HG03064 (cell line): ENCODE measurements around the gene PIWIL4.
"Not testable (repeated sequence)": the region's sequence is repeated elsewhere in the genome, so short reads cannot be mapped to it uniquely, and the experiment has no call there.

Experiments
- ATAC-seq: cut with Tn5 transposase; IDR thresholded peaks from one replicate; pipeline ENCODE4 v1.9.1; 2021; ENCODE audit warnings: low read depth; ENCODE audit not compliant: unreplicated experiment

PIWIL4 gene

DNA sequence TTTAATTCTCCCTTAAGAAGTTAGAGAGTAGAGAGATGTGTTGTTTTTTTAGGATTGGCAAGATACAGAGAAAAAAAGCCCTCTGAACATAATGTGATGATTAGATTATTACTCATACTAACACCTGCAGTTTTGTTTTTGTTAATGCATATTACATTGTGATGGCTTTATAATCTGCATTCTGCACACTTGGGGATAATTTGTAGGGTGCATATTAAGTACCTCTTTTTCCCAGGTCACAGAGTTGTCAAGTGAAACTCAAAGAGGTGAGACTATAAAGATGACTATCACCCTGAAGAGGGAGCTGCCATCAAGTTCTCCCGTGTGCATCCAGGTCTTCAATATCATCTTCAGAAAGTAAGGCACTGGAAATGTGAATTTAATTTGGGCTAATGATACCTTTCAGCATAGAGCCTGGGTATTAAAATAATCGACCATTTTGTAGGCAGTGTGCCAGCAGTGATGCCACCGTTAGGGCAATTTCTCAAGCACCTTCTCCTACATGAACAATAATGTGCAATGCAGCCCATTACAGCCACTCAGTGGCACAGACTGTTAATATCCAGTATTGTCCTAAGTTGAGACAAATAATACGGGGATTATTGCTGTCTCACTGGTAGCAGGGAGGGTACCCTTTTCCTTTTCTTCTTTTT is 16.2 kb downstream of the PIWIL4 start:
- ATAC-seq, result no peak

DNA sequence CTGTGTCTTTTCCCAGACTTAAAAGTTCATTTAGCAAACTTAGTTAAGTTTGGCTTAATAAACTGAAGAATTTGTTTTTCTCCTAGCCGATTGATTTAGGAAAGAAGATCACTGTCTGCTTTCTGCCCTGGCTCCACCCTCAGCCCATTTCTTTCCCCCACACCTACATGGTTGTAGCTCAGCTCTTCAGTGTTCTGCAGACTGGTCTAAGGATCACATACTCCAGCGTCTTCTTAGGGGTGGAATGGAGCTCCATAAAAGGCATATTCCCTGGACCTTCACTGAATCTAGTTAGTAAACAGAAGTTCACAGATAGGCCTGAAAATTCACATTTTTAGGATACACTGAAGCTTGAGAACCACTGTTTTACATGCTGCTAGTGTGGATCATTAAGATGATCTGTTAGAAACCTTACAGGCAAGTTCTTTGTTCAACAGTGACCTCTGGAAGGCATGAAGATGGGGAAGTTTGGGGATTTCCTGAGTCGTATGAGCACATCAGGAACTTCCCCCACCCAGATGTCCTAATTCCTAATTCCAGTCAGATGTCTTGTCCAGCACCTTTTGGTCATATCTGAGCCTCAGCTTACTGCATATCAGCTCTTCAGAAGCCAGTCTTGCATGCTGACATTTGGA is 16.8 kb downstream of the PIWIL4 start:
- peak; percentile 42 for ATAC-seq

DNA sequence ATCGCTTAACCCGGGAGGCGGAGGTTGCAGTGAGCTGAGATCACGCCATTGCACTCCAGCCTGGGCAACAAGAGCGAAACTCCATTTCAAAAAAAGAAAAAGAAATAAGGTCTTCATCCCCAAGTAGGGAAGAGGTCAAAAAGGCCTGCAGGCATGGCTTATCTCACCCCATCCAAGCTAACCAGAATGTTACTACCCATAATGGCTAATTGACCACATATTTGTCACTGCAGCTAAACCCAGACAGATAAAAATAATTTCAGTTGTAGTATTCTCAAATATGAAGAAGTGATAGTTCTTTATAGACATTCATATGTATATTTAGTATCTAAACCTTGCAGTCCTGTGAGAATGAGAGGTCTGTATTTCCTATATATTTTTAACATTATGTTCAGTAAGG is 17.8 kb downstream of the PIWIL4 start:
- ATAC-seq, result no peak

DNA sequence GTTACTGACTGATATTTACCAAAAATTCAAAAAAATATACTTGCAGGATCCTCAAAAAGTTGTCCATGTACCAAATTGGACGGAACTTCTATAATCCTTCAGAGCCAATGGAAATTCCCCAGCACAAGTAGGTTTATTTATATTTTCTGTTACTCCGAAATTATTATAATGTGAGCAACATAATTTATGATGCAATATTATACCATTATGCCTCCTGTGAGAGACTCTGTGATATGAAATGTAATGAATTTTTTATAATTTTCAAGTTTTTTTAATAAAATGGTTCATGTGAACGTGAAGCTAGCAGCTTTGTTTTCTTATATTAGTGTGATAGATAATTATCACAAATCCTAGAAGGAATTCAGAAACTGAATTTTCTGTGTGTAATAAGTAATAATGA is 18.2 kb downstream of the PIWIL4 start:
- no peak for ATAC-seq

DNA sequence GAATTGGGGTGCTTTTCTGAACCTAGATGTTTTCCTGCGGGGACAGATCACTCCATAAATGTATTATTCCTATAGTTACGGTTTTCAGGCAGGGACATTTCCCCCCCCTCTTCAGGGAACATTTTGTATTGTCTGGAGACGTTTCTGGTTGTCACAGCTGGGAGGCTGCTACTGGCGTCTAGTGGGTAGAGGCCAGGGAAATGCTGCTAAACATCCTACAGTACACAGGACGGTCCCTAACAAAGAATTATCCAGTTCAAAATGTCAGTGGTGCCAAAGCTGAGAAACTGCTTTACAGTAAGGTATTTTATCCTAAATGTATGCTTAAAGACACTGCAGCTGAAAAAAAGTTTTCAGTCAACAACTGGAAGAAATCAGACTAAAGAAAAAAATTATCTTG is 19.4 kb downstream of the PIWIL4 start:
- ATAC-seq, result no peak

DNA sequence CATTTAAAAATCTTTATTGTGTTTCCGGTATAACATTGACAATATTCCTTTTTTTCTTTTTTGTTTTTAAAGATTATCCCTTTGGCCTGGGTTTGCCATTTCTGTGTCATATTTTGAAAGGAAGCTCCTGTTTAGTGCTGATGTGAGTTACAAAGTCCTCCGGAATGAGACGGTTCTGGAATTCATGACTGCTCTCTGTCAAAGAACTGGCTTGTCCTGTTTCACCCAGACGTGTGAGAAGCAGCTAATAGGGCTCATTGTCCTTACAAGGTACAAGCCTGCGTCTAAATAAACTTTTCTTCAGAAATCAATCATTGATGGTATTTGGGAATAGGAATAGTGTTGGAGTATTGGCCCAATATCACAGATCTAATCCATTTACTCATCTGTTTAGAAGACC is 19.8 kb downstream of the PIWIL4 start:
- no peak for ATAC-seq

DNA sequence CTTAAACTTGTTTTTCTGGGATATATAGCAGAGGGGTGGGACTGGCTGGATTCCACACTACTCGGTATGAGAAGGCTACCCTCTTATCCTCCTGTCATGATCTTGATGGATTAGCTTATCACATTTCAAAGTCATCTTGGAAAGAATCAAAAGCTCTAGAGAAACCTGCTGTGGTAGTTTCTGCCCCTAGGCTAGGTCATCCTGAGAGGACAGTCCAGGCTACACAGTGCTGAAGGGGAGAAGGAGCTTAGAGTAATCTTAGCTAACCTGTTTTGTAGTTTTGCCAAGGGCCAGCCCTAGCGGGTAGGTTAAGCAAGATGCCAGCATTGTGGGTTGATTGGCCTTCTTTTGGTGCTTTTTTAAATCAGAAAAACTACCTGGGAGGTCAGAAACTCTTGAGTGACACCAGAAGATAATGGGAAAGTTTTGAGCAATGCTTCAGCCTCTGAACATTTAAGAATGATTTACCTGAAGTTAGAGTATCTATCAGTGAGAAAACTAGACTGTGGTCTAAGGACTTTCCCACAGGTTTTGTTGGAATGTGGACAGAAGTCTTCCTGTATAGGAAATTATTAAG is 21.3 kb downstream of the PIWIL4 start:
- no peak for ATAC-seq

DNA sequence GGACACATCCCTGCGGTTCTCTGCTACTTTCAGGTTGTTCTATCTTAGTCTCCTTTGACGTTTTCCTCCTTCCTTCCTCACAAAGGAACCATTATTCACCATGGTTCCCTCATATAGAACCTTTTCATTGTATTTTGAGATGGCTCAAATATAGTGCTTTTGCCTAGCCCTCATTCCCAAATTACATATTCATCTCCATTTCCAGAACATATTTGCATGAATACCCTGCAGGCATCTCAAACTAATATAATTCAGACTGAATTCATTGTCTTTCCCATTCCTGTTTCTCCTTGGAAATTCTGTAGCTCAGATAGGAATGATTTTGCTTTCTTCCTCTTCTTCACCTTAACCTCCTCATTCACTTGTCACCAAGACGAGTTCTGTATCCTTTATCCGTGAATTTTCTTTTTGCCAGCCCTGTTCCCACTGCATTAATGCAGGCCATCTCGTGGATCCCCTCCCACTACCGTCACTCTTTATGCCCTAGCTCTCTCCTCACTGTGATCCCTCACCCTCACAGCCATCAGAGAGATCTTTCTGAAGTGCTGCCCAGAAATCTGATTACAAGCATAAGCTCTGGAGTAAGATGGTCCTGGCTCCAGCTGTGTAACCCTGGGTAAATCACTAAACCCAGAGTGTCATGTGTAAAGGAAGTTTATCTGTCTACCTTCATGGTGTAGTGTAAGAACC is 23.3 kb downstream of the PIWIL4 start:
- no peak for ATAC-seq

DNA sequence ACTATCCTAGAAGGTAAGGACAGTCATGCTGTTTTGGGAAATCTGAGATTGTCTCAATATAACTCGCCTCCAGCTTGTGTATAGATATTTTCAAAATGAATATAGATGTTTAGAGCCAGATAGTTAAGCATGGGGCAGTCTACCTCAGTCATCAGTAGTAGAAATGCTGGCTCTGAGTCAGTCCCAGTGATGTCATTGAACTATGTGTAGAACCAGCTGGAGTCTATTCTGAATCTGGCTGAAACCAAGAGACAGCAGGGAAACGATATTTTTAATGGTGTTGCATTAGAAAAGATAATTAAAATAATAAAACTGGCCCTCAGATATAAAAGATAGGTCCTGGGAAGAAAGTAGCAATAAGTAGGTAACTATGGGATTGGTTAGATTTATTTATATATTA is 25.9 kb downstream of the PIWIL4 start:
- peak; percentile 72 for ATAC-seq

DNA sequence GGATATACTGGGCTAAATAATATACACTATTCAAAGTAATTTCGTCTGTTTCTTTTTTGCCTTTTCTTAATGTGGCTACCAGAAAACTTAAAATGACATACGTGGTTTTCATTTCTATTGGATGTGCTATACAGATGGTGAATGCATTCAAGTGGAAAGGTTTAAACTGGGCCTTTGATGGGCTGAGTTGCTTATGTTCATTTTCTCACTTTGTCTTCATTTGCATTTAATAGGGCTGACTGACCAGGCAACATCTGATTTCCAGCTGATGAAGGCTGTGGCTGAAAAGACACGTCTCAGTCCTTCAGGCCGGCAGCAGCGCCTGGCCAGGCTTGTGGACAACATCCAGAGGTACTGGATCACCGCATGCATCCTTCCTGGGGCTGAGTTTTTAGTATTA is 27.9 kb downstream of the PIWIL4 start:
- ATAC-seq, result peak; percentile 67

DNA sequence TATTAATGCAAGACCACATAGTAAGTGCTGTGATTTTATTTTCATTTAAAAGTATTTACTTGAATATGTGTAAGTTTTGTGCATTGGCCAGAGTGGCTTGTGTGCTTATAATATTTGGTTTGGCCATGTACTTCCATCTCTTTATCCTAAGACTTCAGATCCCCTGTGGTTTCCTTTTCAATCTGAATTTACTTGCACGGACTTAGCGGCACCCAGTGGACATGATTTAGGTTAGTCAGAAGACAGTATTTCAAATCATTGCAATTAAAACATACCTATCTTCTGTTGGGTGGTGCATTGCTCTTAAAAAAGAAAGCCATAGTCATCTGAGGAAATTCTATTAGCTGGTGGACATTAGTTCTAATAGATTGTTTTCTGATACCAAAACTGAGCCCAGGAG is 30.7 kb downstream of the PIWIL4 start:
- ATAC-seq, result no peak

DNA sequence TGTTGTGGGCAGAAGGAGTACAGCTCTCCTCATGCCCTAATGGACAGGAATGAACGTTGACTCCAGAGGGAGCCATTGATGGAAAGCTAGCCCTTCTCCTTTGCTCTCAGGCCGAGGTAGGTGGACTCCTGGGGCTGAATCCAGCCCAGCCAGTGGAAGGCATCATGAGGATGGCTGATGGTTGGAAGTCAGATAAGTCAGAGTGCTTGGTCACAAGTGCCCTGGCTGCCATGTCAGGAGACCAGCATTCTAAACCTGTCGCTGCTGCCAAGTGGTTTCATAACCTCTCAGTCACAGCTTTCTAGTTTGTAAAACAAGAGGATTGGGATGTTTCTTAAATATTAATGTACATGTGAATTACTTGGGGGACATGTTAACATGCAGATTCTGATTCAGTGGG is 32.3 kb downstream of the PIWIL4 start:
- ATAC-seq, result no peak

DNA sequence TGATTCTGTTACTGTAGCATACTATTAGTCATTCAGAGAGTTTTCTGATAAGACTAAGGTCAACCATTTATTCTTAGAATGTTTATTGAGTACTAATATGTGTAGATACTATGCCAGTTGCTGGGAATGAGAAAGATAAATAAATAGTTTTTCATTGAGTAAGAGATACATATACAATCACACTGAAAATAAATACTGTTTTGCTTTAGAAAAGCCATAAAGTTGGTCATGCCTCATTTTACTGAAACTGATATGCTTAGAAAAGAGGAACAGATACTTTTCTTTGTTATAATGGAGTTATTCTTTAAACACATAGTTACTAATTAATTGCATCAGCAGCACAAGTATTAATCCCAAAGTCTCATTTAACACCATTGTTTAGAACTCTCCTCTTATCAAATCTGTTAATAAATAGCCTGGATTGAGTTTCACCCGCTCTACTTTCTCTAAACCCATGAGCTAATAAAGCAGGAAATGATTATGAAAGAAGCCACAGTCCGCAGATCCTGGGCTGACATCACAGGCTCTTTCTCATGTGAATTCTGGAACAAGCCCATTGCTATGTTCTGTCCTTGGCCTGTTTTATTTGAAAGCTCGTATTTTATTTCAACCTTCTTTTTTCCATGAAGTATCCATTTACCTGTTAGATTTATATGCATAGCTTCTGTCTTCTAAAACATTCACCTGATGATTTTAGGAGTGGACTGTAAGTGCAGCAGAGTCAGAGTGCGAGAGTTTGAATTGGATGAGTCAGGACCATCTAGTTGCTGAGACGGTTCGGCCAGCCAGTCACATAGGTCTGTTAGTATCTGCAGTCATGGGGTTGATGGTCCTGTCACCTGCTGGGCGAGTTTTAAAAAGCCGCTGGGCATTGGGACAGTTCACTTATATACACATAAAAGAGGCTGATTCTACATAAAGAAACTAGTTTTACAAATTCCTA is 35.5 kb downstream of the PIWIL4 start:
- peak; percentile 88 for ATAC-seq

DNA sequence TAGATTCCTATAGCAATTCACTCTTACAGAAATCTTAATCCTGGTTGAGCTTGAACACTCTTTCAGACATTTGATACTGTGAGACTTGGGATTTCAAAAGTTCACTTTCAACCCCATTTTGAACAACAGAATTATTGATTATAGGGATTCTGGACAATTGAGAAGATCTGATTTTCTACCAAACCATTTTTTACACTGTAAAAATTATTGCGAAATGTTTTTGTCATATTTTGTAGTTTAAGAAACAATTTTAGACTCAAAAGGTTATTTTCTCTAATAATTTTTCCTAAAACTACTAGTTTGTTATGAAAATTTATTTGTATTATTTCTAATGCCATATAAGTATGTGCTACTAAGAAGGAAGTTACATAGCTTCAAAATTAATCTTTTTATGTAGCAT is 36.4 kb downstream of the PIWIL4 start:
- ATAC-seq, result no peak

DNA sequence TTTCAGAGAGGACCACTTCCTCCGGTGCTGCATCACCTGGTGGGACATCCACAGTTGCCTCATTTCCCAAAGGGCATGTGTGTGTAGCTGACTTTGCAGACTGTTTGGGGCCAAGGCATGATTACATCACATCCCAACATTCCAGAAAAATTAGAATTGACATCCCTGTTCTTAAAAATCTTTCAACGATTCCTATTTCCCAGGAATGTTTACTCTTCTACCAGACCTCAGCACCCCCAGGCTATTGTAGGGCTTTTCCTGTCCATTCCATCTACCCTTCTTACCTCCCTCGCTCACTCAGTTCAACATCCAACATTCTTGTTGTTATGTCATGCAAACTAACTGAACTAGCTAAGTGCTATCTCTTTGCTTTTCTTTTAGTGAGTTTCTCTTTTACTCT is 37.3 kb downstream of the PIWIL4 start:
- no peak for ATAC-seq

DNA sequence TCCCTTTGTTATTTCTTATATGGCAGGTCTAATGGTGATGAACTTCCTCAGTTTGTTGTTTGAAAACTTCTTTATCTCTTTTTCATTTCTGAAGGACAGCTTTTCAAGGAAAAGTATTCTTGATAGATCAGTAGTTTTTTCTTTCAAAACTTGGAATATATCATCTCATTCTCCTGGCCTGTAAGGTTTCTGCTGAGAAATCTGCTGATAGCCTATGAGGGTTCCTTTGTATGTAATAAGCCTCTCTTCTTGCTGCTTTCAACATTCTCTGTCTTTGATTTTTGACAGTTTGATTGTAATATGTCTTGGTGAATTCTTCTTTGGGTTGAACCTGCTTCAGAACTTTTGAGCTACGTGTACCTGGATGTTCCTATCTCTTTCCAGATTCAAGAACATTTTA is 46.0 kb downstream of the PIWIL4 start:
- ATAC-seq, result no peak

DNA sequence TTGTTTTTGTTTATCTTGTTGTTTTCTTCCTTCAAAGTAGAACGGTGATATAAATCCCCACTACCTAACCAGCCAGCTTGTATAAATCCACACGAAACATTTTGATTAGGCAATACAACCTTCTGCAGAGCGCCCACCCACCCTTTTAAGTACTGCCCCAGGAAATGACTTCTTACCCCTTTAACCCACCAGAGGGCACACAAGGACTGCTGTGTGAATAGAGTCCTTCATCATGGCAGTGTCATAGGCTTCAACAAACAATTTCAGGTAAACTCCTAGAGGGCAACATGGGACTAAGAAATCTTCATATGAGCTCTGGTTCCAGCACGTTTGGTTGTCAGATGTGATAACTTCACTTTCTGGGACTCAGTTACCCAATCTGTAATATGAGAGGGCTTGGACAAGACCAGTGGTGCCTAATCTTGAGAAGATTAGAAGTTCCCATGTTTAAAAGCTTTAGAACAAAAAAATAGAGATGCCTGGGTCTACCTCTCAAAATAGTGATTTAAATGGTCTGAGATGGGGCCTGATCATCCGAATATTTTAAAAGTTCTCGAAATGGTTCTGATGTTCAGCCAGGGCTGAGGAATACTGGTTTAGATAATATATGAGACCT is 56.1 kb downstream of the PIWIL4 start:
- no peak for ATAC-seq

DNA sequence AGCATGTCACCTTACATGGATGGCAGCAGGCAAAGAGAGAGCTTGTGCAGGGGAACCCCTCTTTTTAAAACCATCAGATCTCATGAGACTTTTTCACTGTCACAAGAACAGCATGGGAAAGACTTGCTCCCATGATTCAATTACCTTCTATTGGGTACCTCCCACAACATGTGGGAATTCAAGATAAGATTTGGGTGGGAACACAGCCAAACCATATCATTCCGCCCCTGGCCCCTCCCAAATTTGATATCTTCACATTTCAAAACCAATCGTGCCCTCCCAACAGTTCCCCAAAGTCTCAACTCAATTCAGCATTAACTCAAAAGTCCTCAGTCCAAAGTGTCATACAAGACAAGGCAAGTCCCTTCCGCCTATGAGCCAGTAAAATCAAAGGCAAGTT is 58.3 kb downstream of the PIWIL4 start:
- not testable (repeated sequence) for ATAC-seq

DNA sequence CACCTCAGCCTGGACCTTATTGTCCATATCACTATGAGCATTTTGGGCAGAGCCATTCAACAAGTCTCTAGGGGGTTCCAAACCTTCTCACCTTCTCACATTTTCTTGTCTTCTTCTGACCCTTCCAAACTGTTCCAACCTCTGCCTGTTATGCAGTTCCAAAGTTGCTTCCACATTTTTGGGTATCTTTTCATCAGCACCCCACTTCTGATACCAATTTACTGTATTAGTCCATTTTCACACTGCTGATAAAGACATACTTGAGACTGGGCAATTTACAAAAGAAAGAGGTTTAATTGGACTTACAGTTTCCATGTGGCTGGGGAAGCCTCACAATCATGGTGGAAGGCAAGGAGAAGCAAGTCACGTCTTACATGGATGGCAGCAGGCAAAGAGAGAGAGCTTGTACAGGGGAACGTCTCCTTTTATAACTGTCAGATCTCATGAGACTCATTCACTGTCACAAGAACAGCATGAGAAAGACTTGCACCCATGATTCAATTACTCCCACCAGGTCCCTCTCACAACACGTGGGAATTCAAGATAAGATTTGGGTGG is 59.9 kb downstream of the PIWIL4 start:
- not testable (repeated sequence) for ATAC-seq

DNA sequence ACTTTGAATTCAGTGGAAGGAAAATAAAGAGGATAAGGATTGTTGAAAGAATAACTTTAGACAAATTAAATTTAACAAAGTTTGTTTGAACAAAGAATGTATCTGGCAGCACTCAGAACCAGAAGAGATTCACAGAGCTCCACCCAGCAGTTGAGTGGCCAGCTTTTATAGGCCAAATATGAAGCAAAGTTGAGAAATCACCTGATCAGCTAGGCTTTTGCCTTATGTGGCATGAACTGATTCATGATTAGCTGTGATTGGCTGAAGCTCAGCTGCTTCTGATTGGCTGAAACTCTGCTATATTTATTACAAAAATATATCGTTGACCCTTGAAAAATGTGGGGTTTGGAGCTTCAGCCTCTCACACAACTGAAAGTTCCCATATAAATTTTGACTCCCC is 62.6 kb downstream of the PIWIL4 start:
- ATAC-seq, result no peak
